Measurements from ENCODE around the gene AGAP1.

DNA sequence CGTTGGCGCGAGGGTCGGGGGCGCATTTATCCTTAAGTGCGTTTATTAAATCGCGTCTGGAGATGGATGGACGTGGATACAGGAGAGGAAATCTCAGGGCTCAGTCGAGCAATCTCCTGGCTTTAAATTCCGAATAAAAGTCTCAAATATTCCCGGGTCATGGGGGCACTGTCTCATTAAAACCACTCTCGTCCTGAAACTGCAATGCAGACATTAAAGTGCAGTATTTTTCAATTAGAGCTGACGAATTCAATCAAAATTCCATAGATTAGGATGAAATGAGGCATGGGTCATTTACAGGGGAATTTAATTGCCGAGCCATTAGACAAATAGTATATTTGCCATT, 685.0 kb downstream of the AGAP1 start:
- TF ChIP-seq CTCF (IDR thresholded peaks at IDR 0.05), result no peak
- no peak for TF ChIP-seq POLR2A (IDR thresholded peaks at IDR 0.05)

All from heart left ventricle (tissue), 13 donors.